HEK293 (cell line): ENCODE data around the gene TMEM131L.
A peak's percentile ranks its signal among the peaks of the same experiment; 100 is the strongest.

ENCODE experiments used
- CTCF ChIA-PET: fragments of 350-600 bp; formaldehyde crosslinking; extraction: SDS; loops from one replicate; lab custom pipeline; 2021; ENCODE audit warnings: antibody characterized with exemption; lab: Yijun Ruan, JAX
- POLR2A ChIA-PET: fragments of 300-600 bp; formaldehyde crosslinking; extraction: SDS; loops from one replicate; lab custom pipeline; 2020; ENCODE audit warnings: antibody characterized with exemption, inconsistent platforms; lab: Yijun Ruan, JAX
- H3K27ac ChIP-seq: fragments of 200-500 bp; sonication (Bioruptor generic); 2 replicates; pipeline ENCODE4 v1.5.1; 2014; ENCODE audit warnings: low read depth, low read length, control low read depth, inconsistent platforms; ENCODE audit errors: extremely low read depth
- H3K36me3 ChIP-seq, 2 experiments: fragments of 200-500 bp in 1 of 2; sonication (Bioruptor generic) in 1 of 2; 1 replicate in 1 of 2; 2 replicates in 1 of 2; pipeline ENCODE4 v1.5.1; 2014 to 2017; ENCODE audit warnings: inconsistent platforms in 2 of 2, low read length in 2 of 2; ENCODE audit not compliant: control insufficient read depth in 2 of 2, insufficient read depth in 1 of 2
- H3K4me1 ChIP-seq: fragments of 200-500 bp; sonication (Bioruptor generic); 2 replicates; pipeline ENCODE4 v1.5.1; 2014; ENCODE audit warnings: mild to moderate bottlenecking, low read length, inconsistent platforms; ENCODE audit not compliant: control insufficient read depth, insufficient read depth
- H3K4me3 ChIP-seq: 2 replicates; pipeline ENCODE4 v1.5.1; 2011; ENCODE audit warnings: low read depth, mild to moderate bottlenecking, control low read depth, low read length, moderate library complexity
- H3K9me3 ChIP-seq: fragments of 200-500 bp; sonication (Bioruptor generic); 2 replicates; pipeline ENCODE4 v1.5.1; 2014; ENCODE audit warnings: low read depth, low read length, inconsistent platforms; ENCODE audit not compliant: control insufficient read depth, insufficient read depth
- HOXC10 ChIP-seq: sonication (generic); formaldehyde crosslinking; IDR thresholded peaks from 2 replicates; pipeline ENCODE4 v1.8.1; 2023; ENCODE audit warnings: mild to moderate bottlenecking, missing genetic modification reagents
- IKZF3 ChIP-seq: fragments of 450-650 bp; IDR thresholded peaks from 2 replicates; pipeline ENCODE4 v1.5.0; 2018; ENCODE audit warnings: missing biosample characterization, mild to moderate bottlenecking, missing genetic modification characterization, moderate library complexity
- INSM2 ChIP-seq: fragments of 450-650 bp; formaldehyde crosslinking; IDR thresholded peaks from 2 replicates; pipeline ENCODE4 v1.5.1; 2016; ENCODE audit warnings: missing biosample characterization, missing genetic modification characterization
- PBX3 ChIP-seq: sonication (generic); formaldehyde crosslinking; IDR thresholded peaks from 2 replicates; pipeline ENCODE4 v1.8.1; 2022; ENCODE audit warnings: mild to moderate bottlenecking, moderate library complexity, missing genetic modification reagents
- PRDM1 ChIP-seq: fragments of 450-650 bp; formaldehyde crosslinking; IDR thresholded peaks from 2 replicates; pipeline ENCODE4; 2016; ENCODE audit warnings: missing biosample characterization, missing genetic modification characterization
- TCF7L2 ChIP-seq: IDR thresholded peaks from 2 replicates; pipeline ENCODE4 v1.6.1; 2011; ENCODE audit warnings: low read depth, mild to moderate bottlenecking, inconsistent platforms, low read length, moderate library complexity, borderline replicate concordance
- WT1 ChIP-seq: fragments of 450-650 bp; formaldehyde crosslinking; IDR thresholded peaks from 2 replicates; pipeline ENCODE4 v1.5.1; 2016; ENCODE audit warnings: missing biosample characterization, missing genetic modification characterization
- ZBTB10 ChIP-seq: fragments of 450-650 bp; formaldehyde crosslinking; IDR thresholded peaks from 2 replicates; pipeline ENCODE4 v1.5.1; 2016; ENCODE audit warnings: missing biosample characterization, missing genetic modification characterization
- ZBTB17 ChIP-seq: fragments of 450-650 bp; formaldehyde crosslinking; IDR thresholded peaks from 2 replicates; pipeline ENCODE4 v1.5.1; 2016; ENCODE audit warnings: missing biosample characterization, missing genetic modification characterization
- ZNF138 ChIP-seq: fragments of 450-650 bp; formaldehyde crosslinking; IDR thresholded peaks from 2 replicates; pipeline ENCODE4 v1.5.1; 2016; ENCODE audit warnings: missing biosample characterization, missing genetic modification characterization, borderline replicate concordance
- ZNF146 ChIP-seq: fragments of 450-650 bp; formaldehyde crosslinking; IDR thresholded peaks from 2 replicates; pipeline ENCODE4 v1.5.1; 2016; ENCODE audit warnings: missing biosample characterization, missing genetic modification characterization
- ZNF175 ChIP-seq: fragments of 450-650 bp; formaldehyde crosslinking; IDR thresholded peaks from 2 replicates; pipeline ENCODE4 v1.5.1; 2016; ENCODE audit warnings: missing biosample characterization, missing genetic modification characterization
- ZNF2 ChIP-seq: fragments of 450-650 bp; formaldehyde crosslinking; IDR thresholded peaks from 2 replicates; pipeline ENCODE4 v1.5.1; 2016; ENCODE audit warnings: missing biosample characterization, missing genetic modification characterization
- ZNF302 ChIP-seq: fragments of 450-650 bp; formaldehyde crosslinking; IDR thresholded peaks from 2 replicates; pipeline ENCODE4 v1.5.1; 2016; ENCODE audit warnings: missing biosample characterization, missing genetic modification characterization, low read depth
- ZNF391 ChIP-seq: fragments of 450-650 bp; formaldehyde crosslinking; IDR thresholded peaks from 2 replicates; pipeline ENCODE4 v1.5.1; 2016; ENCODE audit warnings: low read depth, missing biosample characterization, missing genetic modification characterization, borderline replicate concordance
- ZNF416 ChIP-seq: fragments of 450-650 bp; formaldehyde crosslinking; IDR thresholded peaks from 2 replicates; pipeline ENCODE4 v1.5.1; 2016; ENCODE audit warnings: missing biosample characterization, missing genetic modification characterization
- ZNF426 ChIP-seq: fragments of 450-650 bp; formaldehyde crosslinking; IDR thresholded peaks from 2 replicates; pipeline ENCODE4 v1.5.1; 2017; ENCODE audit warnings: missing biosample characterization, missing genetic modification characterization, mild to moderate bottlenecking, inconsistent platforms, moderate library complexity
- ZNF514 ChIP-seq: fragments of 450-650 bp; formaldehyde crosslinking; IDR thresholded peaks from 2 replicates; pipeline ENCODE4 v1.5.1; 2016; ENCODE audit warnings: missing biosample characterization, missing genetic modification characterization
- ZNF560 ChIP-seq: fragments of 450-650 bp; formaldehyde crosslinking; IDR thresholded peaks from 2 replicates; pipeline ENCODE4 v1.5.1; 2017; ENCODE audit warnings: missing biosample characterization, missing genetic modification characterization, borderline replicate concordance
- ZNF585B ChIP-seq: fragments of 450-650 bp; formaldehyde crosslinking; IDR thresholded peaks from 2 replicates; pipeline ENCODE4 v1.5.1; 2016; ENCODE audit warnings: missing biosample characterization, missing genetic modification characterization
- ZNF701 ChIP-seq: fragments of 450-650 bp; formaldehyde crosslinking; IDR thresholded peaks from 2 replicates; pipeline ENCODE4 v1.5.1; 2016; ENCODE audit warnings: missing biosample characterization, missing genetic modification characterization
- ZNF776 ChIP-seq: fragments of 450-650 bp; formaldehyde crosslinking; IDR thresholded peaks from 2 replicates; pipeline ENCODE4 v1.5.0; 2017; ENCODE audit warnings: missing biosample characterization, missing genetic modification characterization, borderline replicate concordance
- TF ChIP-seq, protein P1 (sequence below): fragments of 450-650 bp; IDR thresholded peaks from 2 replicates; pipeline ENCODE4 v1.5.1; 2018; ENCODE audit warnings: missing biosample characterization, mild to moderate bottlenecking, missing genetic modification characterization
- TF ChIP-seq, protein P2 (sequence below): fragments of 450-650 bp; formaldehyde crosslinking; IDR thresholded peaks from 2 replicates; pipeline ENCODE4 v1.5.1; 2016; ENCODE audit warnings: missing biosample characterization, missing genetic modification characterization, low read depth
- TF ChIP-seq, protein P3 (sequence below): fragments of 450-650 bp; formaldehyde crosslinking; IDR thresholded peaks from 2 replicates; pipeline ENCODE4 v1.5.1; 2016; ENCODE audit warnings: missing biosample characterization, missing genetic modification characterization

TMEM131L gene

GRCh38 chr4:153490985-153491483, 24.9 kb downstream of the TMEM131L start (continued):
- TF ChIP-seq, protein P1, sequence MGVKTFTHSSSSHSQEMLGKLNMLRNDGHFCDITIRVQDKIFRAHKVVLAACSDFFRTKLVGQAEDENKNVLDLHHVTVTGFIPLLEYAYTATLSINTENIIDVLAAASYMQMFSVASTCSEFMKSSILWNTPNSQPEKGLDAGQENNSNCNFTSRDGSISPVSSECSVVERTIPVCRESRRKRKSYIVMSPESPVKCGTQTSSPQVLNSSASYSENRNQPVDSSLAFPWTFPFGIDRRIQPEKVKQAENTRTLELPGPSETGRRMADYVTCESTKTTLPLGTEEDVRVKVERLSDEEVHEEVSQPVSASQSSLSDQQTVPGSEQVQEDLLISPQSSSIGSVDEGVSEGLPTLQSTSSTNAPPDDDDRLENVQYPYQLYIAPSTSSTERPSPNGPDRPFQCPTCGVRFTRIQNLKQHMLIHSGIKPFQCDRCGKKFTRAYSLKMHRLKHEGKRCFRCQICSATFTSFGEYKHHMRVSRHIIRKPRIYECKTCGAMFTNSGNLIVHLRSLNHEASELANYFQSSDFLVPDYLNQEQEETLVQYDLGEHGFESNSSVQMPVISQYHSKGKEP, result peak; percentile 24; the same call in 1 of the 2 replicates
- TF ChIP-seq ZNF2 (tag by site-specific recombination) (0 out of 2 replicates have a peak, but pooled peaks have one; percentile 67), ZNF776 (tag by site-specific recombination) (no peak), ZNF701 (tag by site-specific recombination) (no peak), ZBTB17 (tag by site-specific recombination) (peak; percentile 67; the same call in 1 of the 2 replicates), IKZF3 (peak; percentile 68), ZNF426 (tag by site-specific recombination) (no peak), ZNF175 (tag by site-specific recombination) (no peak), PBX3 (CRISPR knock-in tag) (no peak), WT1 (tag by site-specific recombination) (peak; percentile 65; the same call in 1 of the 2 replicates), ZNF302 (tag by site-specific recombination) (no peak), TCF7L2 (0 out of 2 replicates have a peak, but pooled peaks have one; percentile 36), INSM2 (tag by site-specific recombination) (0 out of 2 replicates have a peak, but pooled peaks have one; percentile 24), PRDM1 (peak; percentile 72; the same call in 1 of the 2 replicates)
- TF ChIP-seq, protein P2, sequence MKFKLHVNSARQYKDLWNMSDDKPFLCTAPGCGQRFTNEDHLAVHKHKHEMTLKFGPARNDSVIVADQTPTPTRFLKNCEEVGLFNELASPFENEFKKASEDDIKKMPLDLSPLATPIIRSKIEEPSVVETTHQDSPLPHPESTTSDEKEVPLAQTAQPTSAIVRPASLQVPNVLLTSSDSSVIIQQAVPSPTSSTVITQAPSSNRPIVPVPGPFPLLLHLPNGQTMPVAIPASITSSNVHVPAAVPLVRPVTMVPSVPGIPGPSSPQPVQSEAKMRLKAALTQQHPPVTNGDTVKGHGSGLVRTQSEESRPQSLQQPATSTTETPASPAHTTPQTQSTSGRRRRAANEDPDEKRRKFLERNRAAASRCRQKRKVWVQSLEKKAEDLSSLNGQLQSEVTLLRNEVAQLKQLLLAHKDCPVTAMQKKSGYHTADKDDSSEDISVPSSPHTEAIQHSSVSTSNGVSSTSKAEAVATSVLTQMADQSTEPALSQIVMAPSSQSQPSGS (tag by site-specific recombination), result no peak
- TF ChIP-seq, protein P3, sequence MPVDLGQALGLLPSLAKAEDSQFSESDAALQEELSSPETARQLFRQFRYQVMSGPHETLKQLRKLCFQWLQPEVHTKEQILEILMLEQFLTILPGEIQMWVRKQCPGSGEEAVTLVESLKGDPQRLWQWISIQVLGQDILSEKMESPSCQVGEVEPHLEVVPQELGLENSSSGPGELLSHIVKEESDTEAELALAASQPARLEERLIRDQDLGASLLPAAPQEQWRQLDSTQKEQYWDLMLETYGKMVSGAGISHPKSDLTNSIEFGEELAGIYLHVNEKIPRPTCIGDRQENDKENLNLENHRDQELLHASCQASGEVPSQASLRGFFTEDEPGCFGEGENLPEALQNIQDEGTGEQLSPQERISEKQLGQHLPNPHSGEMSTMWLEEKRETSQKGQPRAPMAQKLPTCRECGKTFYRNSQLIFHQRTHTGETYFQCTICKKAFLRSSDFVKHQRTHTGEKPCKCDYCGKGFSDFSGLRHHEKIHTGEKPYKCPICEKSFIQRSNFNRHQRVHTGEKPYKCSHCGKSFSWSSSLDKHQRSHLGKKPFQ (tag by site-specific recombination), result no peak
- TF ChIP-seq, all 188 proteins: peak for 36

GRCh38 chr4:153494562-153494961, 28.4 kb downstream of the TMEM131L start:
- ChIA-PET CTCF (no interaction called here), POLR2A (interaction anchor here (1.1 kb wide), 1 partner anchor 27 kb away, joined by 3 read pairs; no protein-coding TSS in a partner anchor)
- Histone ChIP-seq H3K27ac (no peak overlapping the region), H3K4me3 (no peak overlapping the region), H3K4me1 (peaks cover 10% of the 10 kb centered on the region), H3K36me3 (no peaks in the 10 kb centered on the region), H3K9me3 (no peaks in the 10 kb centered on the region)
- TF ChIP-seq ZNF146 (no peak), ZNF416 (tag by site-specific recombination) (no peak), ZNF514 (tag by site-specific recombination) (no peak), ZNF560 (no peak), WT1 (tag by site-specific recombination) (no peak), IKZF3 (no peak), ZNF585B (tag by site-specific recombination) (no peak), ZBTB10 (tag by site-specific recombination) (no peak), ZNF391 (tag by site-specific recombination) (no peak), HOXC10 (CRISPR knock-in tag) (no peak), ZNF138 (tag by site-specific recombination) (no peak)
